ENCODE data around the gene NCOR1.

Gene NCOR1

GRCh38 chr17:15981646-15982580 is 233.4 kb downstream of the NCOR1 start:
- Mint-ChIP-seq H3K4me3 (no peak overlapping the region), H3K27ac (peak overlapping the region; percentile 15), H3K9me3 (no peaks in the 10 kb centered on the region), H3K27me3 (no peaks in the 10 kb centered on the region), H3K36me3 (ENCODE audit: low read depth) (peaks cover 45% of the 10 kb centered on the region), H3K4me1 (peaks cover 23% of the 10 kb centered on the region)
- DNase-seq (no peak), ATAC-seq (peak; percentile 13)

- Mint-ChIP-seq H3K9me3 (no peaks in the 10 kb centered on the region), H3K27me3 (no peaks in the 10 kb centered on the region), H3K4me1 (peaks cover 23% of the 10 kb centered on the region), H3K36me3 (ENCODE audit: low read depth) (peaks cover 44% of the 10 kb centered on the region), H3K4me3 (no peak overlapping the region), H3K27ac (peak overlapping the region; percentile 32)
- peak; percentile 34 for DNase-seq
- ATAC-seq, result peak; percentile 100
These were observed 234.1 kb downstream of the NCOR1 start for GRCh38 chr17:15981208-15981607.
